Esophagus squamous epithelium (tissue), 5 donors: Measurements from ENCODE around the gene YIPF6. TPM values are rescaled to one million over a fixed set of nuclear protein-coding genes. Genes with fewer than 3 reads are reported as not detected.
"Not testable (repeated sequence)": the region's sequence is repeated elsewhere in the genome, so short reads cannot be mapped to it uniquely, and the experiment has no call there.

Source experiments
- DNase-seq: peaks from one replicate; lab custom pipeline; 2025; lab: John Stamatoyannopoulos, UW
- H3K27ac ChIP-seq, 4 donors: fragments of 200-600 bp; sonication (generic); one replicate each; pipeline ENCODE4 v1.5.1; 2016 to 2019; ENCODE audit warnings: mild to moderate bottlenecking in 1 of 4
- H3K27me3 ChIP-seq, 4 donors: fragments of 200-600 bp; sonication (generic); 1 replicate in 3 of 4; 2 replicates in 1 of 4; pipeline versions ENCODE4 v1.5.1 to v1.6.0; 2017 to 2021; ENCODE audit warnings: antibody characterized with exemption in 1 of 4
- H3K36me3 ChIP-seq, 3 donors: fragments of 200-600 bp; sonication (generic); one replicate each; pipeline ENCODE4 v1.5.1; 2016 to 2019
- H3K4me1 ChIP-seq, 3 donors: fragments of 200-600 bp; sonication (generic); one replicate each; pipeline ENCODE4 v1.5.1; 2017 to 2019
- H3K4me3 ChIP-seq, 4 donors: fragments of 200-600 bp; sonication (generic); 1 replicate in 3 of 4; 2 replicates in 1 of 4; pipeline ENCODE4 v1.5.1; 2016 to 2019; ENCODE audit warnings: mild to moderate bottlenecking in 2 of 4, moderate library complexity in 1 of 4
- H3K9me3 ChIP-seq, 3 donors: fragments of 200-600 bp; sonication (generic); one replicate each; pipeline ENCODE4 v1.5.1; 2016 to 2019
- CTCF ChIP-seq, 6 experiments: fragments of 450-650 bp in 4 of 6; fragments of 200-600 bp in 2 of 6; sonication (generic) in 2 of 6; IDR thresholded peaks; one replicate each; pipeline ENCODE4 v1.5.1; 2016 to 2019; ENCODE audit warnings: antibody characterized with exemption in 6 of 6, mild to moderate bottlenecking in 4 of 6, moderate library complexity in 4 of 6
- POLR2A ChIP-seq, 4 donors: fragments of 450-650 bp; IDR thresholded peaks; one replicate each; pipeline ENCODE4 v1.6.1; 2017; ENCODE audit warnings: antibody characterized with exemption in 4 of 4, mild to moderate bottlenecking in 4 of 4, moderate library complexity in 3 of 4
- WGBS, 2 donors: methylation state at CpG; one replicate each; pipeline ENCODE4 v1.1.5; 2018; 5-methylcytosine and 5-hydroxymethylcytosine counted together
- intact Hi-C: fragments of 100-400 bp; cut with DNase I; formaldehyde crosslinking; loops from one replicate; pipeline ENCODE4 v1.15.0; 2022
- total RNA-seq, 4 donors: library from RNA; depleted of rRNA; stranded (reverse); fragments of >200 nt; gene quantifications; one replicate each; pipeline ENCODE4 v1.1.0, GENCODE V29; 2016
- donor health status: DM: yes; HTN: yes; CAD: no.

YIPF6 gene
- total RNA-seq, 4 donors from 2014 or later, result 14.8 to 22.0 (median 18.2) TPM

- no peaks in the 10 kb centered on the region for H3K27me3 ChIP-seq
- intact Hi-C loops, result no loop called here
- H3K4me3 ChIP-seq, result no peak overlapping the region
- no peak overlapping the region for H3K27ac ChIP-seq
- H3K36me3 ChIP-seq, result no peaks in the 10 kb centered on the region
- TF ChIP-seq CTCF (IDR thresholded peaks at IDR 0.05) (no peak), POLR2A (IDR thresholded peaks at IDR 0.05) (no peak)
- no peaks in the 10 kb centered on the region for H3K9me3 ChIP-seq
- WGBS, 2 donors, result 64 to 77% methylated on average over 2 of the region's 2 CpGs
- no peaks in the 10 kb centered on the region for H3K4me1 ChIP-seq
- DNase-seq, result no peak
Observed at GRCh38 chrX:68492583-68492982, 6.3 kb upstream of the YIPF6 start.

DNA sequence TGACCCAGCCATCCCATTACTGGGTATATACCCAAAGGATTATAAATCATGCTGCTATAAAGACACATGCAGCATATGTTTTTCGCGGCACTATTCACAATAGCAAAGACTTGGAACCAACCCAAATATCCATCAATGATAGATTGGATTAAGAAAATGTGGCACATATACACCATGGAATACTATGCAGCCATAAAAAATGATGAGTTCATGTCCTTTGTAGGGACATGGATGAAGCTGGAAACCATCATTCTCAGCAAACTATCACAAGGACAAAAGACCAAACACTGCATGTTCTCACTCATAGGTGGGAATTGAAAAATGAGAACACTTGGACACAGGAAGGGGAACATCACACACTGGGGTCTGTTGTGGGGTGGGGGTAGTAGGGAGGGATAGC, 5.1 kb upstream of the YIPF6 start:
- H3K27me3 ChIP-seq, DNase-seq, H3K9me3 ChIP-seq, H3K27ac ChIP-seq, H3K4me3 ChIP-seq, H3K4me1 ChIP-seq, H3K36me3 ChIP-seq, intact Hi-C loops: not testable (repeated sequence)
- WGBS, 2 donors, result 90 to 100% methylated on average over 2 of the region's 2 CpGs

- no peak for DNase-seq
- H3K27me3 ChIP-seq, result no peaks in the 10 kb centered on the region
- no peaks in the 10 kb centered on the region for H3K36me3 ChIP-seq
- H3K9me3 ChIP-seq, result no peaks in the 10 kb centered on the region
- peak overlapping the region; percentile 84 to 96 (median 94) for H3K27ac ChIP-seq
- H3K4me1 ChIP-seq, result peaks cover 0 to 18% (median 11%) of the 10 kb centered on the region in 3 donors
- intact Hi-C loops, result no loop called here
- peak overlapping the region; percentile 49 to 78 (median 68) for H3K4me3 ChIP-seq
- no peak for TF ChIP-seq POLR2A (IDR thresholded peaks at IDR 0.05)
- TF ChIP-seq CTCF (IDR thresholded peaks at IDR 0.05), result peak in 1 of 6 experiments; percentile 10
- WGBS, 2 donors, result 27% methylated on average over 4 of the region's 4 CpGs; no CpG with 5 or more reads in 1 of the 2 donors
Observed at GRCh38 chrX:68498044-68498507, 775 bp upstream of the YIPF6 start.

GRCh38 chrX:68499543-68500504, 973 bp downstream of the YIPF6 start:
- Histone ChIP-seq H3K4me1 (peaks cover 0 to 18% (median 11%) of the 10 kb centered on the region in 3 donors), H3K9me3 (no peaks in the 10 kb centered on the region), H3K36me3 (no peaks in the 10 kb centered on the region), H3K27ac (peak overlapping the region in 3 of 4 donors; percentile 84 to 96 (median 94)), H3K4me3 (peak overlapping the region; percentile 49 to 78 (median 68)), H3K27me3 (no peaks in the 10 kb centered on the region)
- DNase-seq, result no peak
- 64 to 82% methylated on average over 14 to 17 of the region's 17 CpGs for WGBS, 2 donors
- no peak for TF ChIP-seq POLR2A (IDR thresholded peaks at IDR 0.05)
- TF ChIP-seq CTCF (IDR thresholded peaks at IDR 0.05), result no peak
- intact Hi-C loops, result no loop called here

DNA sequence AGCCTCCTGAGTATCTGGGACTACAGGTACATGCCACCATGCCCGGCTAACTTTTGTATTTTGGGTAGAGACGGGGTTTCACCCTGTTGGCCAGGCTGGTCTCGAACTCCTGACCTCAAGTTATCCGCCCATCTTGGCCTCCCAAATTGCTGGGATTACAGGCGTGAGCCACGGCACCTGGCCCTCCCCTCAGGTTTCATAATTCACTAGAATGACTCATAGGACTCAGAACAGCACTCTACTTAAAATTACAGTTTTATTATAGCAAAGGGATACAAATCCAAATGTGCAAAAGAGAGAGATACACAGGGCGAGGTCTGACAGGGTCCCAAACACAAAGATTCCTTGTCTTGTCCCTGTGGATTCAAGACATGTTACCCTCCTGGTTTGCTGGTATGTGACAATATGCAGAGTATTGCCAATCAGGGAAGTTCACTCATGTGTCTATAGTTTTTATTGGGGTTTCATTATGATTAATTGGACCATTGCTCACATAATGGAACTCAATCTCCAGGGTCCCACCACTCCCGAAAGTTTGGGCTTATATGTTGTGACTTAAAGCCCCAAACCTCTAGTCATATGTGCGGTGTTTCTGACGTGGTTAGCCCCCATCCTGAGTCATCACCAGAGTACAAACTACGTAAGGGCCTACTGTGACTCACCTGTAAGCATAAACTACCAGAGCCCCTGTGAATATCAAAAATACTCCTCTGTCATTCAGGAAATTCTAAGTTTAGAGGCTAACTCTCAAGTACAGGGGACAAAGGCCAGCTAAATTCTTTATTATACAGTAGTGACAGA, 5.2 kb downstream of the YIPF6 start:
- Histone ChIP-seq H3K27ac (no peak overlapping the region), H3K36me3 (peaks cover 0 to 9% (median 0%) of the 10 kb centered on the region in 3 donors), H3K4me1 (peaks cover 0 to 15% (median 11%) of the 10 kb centered on the region in 3 donors), H3K27me3 (no peaks in the 10 kb centered on the region), H3K9me3 (no peaks in the 10 kb centered on the region), H3K4me3 (no peak overlapping the region)
- no peak for DNase-seq
- no peak for TF ChIP-seq POLR2A (IDR thresholded peaks at IDR 0.05)
- no peak for TF ChIP-seq CTCF (IDR thresholded peaks at IDR 0.05)
- intact Hi-C loops, result no loop called here
- WGBS, 2 donors, result 59 to 88% methylated on average over 5 to 7 of the region's 11 CpGs
